T-cell (primary cell): ENCODE measurements around the gene FAM184B. TPM values are rescaled to one million over a fixed set of nuclear protein-coding genes. Genes with fewer than 3 reads are reported as not detected.

Experiments used
- ATAC-seq, 4 experiments: fragments of 200-7000 bp in 3 of 4; fragments of 150-1000 bp in 1 of 4; cut with Tn5 transposase; replicated peaks in 1 of 4; 1 replicate in 3 of 4; 2 replicates in 1 of 4; pipeline ENCODE4 v1.10.0; 2021; ENCODE audit warnings: moderate library complexity in 3 of 4, mild to moderate bottlenecking in 2 of 4, moderate number of reproducible peaks in 1 of 4
- CTCF ChIA-PET, 2 donors: fragments of 300-600 bp; sonication (Branson Sonifier 250); formaldehyde crosslinking; loops; one replicate each; lab custom pipeline; 2022; ENCODE audit warnings: antibody characterized with exemption in 2 of 2; lab: Charles Lee
- POLR2A ChIA-PET, 2 donors: fragments of 300-600 bp; sonication (Branson Sonifier 250); formaldehyde crosslinking; loops; one replicate each; lab custom pipeline; 2022; ENCODE audit warnings: antibody characterized with exemption in 2 of 2; lab: Charles Lee
- DNase-seq, 35 experiments: peaks; one replicate each; pipeline versions ENCODE4 v3.0.0 to v3.0.0-alpha.2; 2013 to 2023
- H3K27ac ChIP-seq: one replicate; pipeline ENCODE4 v1.5.1; 2013; ENCODE audit warnings: low read length
- H3K27me3 ChIP-seq, 2 experiments: replicated peaks in 1 of 2; 1 replicate in 1 of 2; 2 replicates in 1 of 2; pipeline versions ENCODE4 v1.6.1 to v1.7.0; 2013; ENCODE audit warnings: low read length in 1 of 2, mixed read lengths in 1 of 2; ENCODE audit not compliant: control insufficient read depth in 2 of 2, insufficient read depth in 2 of 2; ENCODE audit errors: extremely low read depth in 1 of 2
- H3K36me3 ChIP-seq, 2 donors: 1 replicate in 1 of 2; 2 replicates in 1 of 2; pipeline versions ENCODE4 v1.6.1 to v1.7.0; 2013; ENCODE audit warnings: low read length in 1 of 2; ENCODE audit not compliant: control insufficient read depth in 2 of 2, insufficient read depth in 1 of 2; ENCODE audit errors: extremely low read depth in 1 of 2
- H3K4me1 ChIP-seq, 2 experiments: 1 replicate in 1 of 2; 2 replicates in 1 of 2; pipeline versions ENCODE4 v1.6.1 to v1.7.0; 2013; ENCODE audit warnings: low read length in 2 of 2, mixed read lengths in 1 of 2; ENCODE audit not compliant: insufficient read depth in 2 of 2, control insufficient read depth in 1 of 2; ENCODE audit errors: extremely low read depth in 1 of 2
- H3K4me3 ChIP-seq, 2 donors: 1 replicate in 1 of 2; 2 replicates in 1 of 2; pipeline versions ENCODE4 v1.5.1 to v1.7.0; 2013; ENCODE audit warnings: mild to moderate bottlenecking in 2 of 2, low read length in 1 of 2, moderate library complexity in 1 of 2; ENCODE audit not compliant: control insufficient read depth in 1 of 2; ENCODE audit errors: extremely low read depth in 1 of 2
- H3K9me3 ChIP-seq: 2 replicates; pipeline ENCODE4 v1.7.0; 2013
- H3K27ac Mint-ChIP-seq, 2 donors: one replicate each; pipeline ENCODE4 v1.8.0; 2020 to 2021; ENCODE audit warnings: mild to moderate bottlenecking in 2 of 2, mixed read lengths in 2 of 2
- H3K27me3 Mint-ChIP-seq, 2 donors: one replicate each; pipeline ENCODE4 v1.8.0; 2021 to 2022; ENCODE audit warnings: mixed read lengths in 2 of 2
- H3K36me3 Mint-ChIP-seq: one replicate; pipeline ENCODE4 v1.8.0; 2021; ENCODE audit warnings: mixed read lengths
- H3K4me1 Mint-ChIP-seq, 3 donors: one replicate each; pipeline ENCODE4 v1.8.0; 2020 to 2022; ENCODE audit warnings: mixed read lengths in 3 of 3, mild to moderate bottlenecking in 1 of 3
- H3K4me3 Mint-ChIP-seq, 3 donors: one replicate each; pipeline ENCODE4 v1.8.0; 2020 to 2022; ENCODE audit warnings: mild to moderate bottlenecking in 3 of 3, mixed read lengths in 3 of 3, moderate library complexity in 3 of 3
- H3K9me3 Mint-ChIP-seq, 3 donors: one replicate each; pipeline ENCODE4 v1.8.0; 2020 to 2022; ENCODE audit warnings: mixed read lengths in 3 of 3
- WGBS: methylation state at CpG from one replicate; pipeline ENCODE4 v1.1.5; 2013; ENCODE audit warnings: missing lambda C conversion rate; ENCODE audit not compliant: insufficient coverage; 5-methylcytosine and 5-hydroxymethylcytosine counted together
- total RNA-seq, 35 experiments: library from RNA in 6 of 35; stranded (reverse) in 6 of 35; fragments of 120-200 nt in 1 of 35; gene quantifications; one replicate each; pipeline versions ENCODE4 v1.2.1 to v1.2.4 and lab custom pipeline; 2013 to 2026

Gene FAM184B
- total RNA-seq, 5 donors from 2014 or later (not counting 1 experiment from before 2014, with no cell fraction given), result 0.03 to 0.09 (median 0.06) TPM; not detected in 2

DNA sequence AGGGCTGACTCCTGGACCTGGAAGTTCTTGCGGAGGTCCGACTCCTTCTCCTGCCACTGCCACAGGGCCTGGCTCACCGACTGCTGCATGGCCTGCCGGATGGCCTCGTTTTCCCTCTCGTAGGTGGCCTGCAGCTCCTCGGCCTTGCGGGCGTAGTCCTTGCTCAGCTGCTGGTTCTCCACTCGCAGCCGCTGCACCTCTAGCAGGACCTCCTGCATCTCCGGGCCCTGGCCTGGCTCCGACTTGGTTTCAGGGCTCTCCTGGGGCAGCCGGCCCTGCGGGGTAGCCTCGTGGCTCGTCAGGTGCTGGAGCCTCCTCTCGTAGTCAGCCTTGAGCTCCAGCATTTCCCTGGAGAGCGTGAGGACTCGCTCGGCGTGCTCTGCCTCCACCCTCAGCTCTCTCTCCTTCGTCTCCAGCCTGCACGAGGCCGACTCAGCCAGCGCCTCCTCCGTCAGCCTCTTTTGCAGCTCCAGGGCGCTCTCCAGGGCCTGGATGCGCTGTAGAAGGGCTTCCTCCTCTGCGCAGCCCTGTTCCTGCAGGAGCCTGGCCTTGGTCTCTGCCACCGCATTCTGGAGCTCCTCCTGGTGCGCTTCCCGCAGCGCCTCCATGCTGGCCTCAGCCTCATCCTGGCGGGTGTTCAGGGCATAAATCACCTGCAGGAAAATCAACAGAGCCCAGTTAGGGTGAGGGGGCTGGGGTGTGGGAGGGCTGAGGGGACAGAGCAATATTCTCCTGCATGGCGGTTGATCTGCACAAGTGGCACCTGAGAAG is 72.2 kb downstream of the FAM184B start:
- no peaks in the 10 kb centered on the region for H3K4me1 Mint-ChIP-seq
- no peaks in the 10 kb centered on the region for H3K36me3 Mint-ChIP-seq
- DNase-seq (no peak), ATAC-seq (no peak)
- WGBS, result 87% methylated on average over 33 of the region's 36 CpGs
- Histone ChIP-seq H3K4me1 (no peaks in the 10 kb centered on the region), H3K27ac (no peak overlapping the region), H3K4me3 (no peak overlapping the region), H3K27me3 (peaks cover 0 to 7% of the 10 kb centered on the region in 2 experiments), H3K9me3 (no peaks in the 10 kb centered on the region), H3K36me3 (no peaks in the 10 kb centered on the region)
- no peak overlapping the region for H3K27ac Mint-ChIP-seq
- H3K27me3 Mint-ChIP-seq, result peaks cover 5 to 9% of the 10 kb centered on the region in 2 donors
- POLR2A ChIA-PET, result no interaction called here
- no peak overlapping the region for H3K4me3 Mint-ChIP-seq
- CTCF ChIA-PET, result no interaction called here
- no peaks in the 10 kb centered on the region for H3K9me3 Mint-ChIP-seq

GRCh38 chr4:17707671-17708070 is 73.8 kb downstream of the FAM184B start:
- no peak overlapping the region for H3K27ac ChIP-seq
- Mint-ChIP-seq H3K27ac (no peak overlapping the region), H3K27me3 (peaks cover 5 to 9% of the 10 kb centered on the region in 2 donors), H3K9me3 (no peaks in the 10 kb centered on the region), H3K36me3 (no peaks in the 10 kb centered on the region), H3K4me3 (no peak overlapping the region), H3K4me1 (no peaks in the 10 kb centered on the region)
- H3K36me3 ChIP-seq, result no peaks in the 10 kb centered on the region
- ATAC-seq (no peak), DNase-seq (no peak)
- peaks cover 0 to 7% of the 10 kb centered on the region in 2 experiments for H3K27me3 ChIP-seq
- ChIA-PET CTCF (interaction anchor here in 1 of 2 donors (0.5 kb wide), 1 partner anchor 453 kb away, joined by 3 read pairs; no protein-coding TSS in a partner anchor), POLR2A (no interaction called here)
- H3K4me3 ChIP-seq, result no peak overlapping the region
- 80% methylated on average over 1 of the region's 2 CpGs for WGBS
- H3K4me1 ChIP-seq, result no peaks in the 10 kb centered on the region
- no peaks in the 10 kb centered on the region for H3K9me3 ChIP-seq

DNA sequence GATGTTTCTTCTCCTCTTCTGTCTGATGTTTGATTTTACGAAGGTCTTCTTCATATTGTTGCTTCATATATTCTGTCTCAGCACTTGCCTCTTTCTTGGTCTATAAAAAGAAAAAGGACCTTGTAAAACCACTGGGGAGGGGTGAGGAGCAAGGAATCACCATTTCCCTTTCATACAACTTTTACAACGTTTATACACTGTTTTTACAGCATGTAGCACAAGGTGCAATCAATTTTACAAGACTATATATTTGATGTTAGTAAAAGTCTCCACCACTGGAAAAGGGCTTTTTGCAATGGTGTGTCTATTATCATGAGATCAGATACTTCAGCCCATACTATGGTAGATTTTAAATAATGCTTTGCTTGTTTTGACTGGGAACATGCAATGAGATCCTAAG is 76.3 kb downstream of the FAM184B start:
- H3K27ac ChIP-seq, result no peak overlapping the region
- Mint-ChIP-seq H3K9me3 (no peaks in the 10 kb centered on the region), H3K27me3 (peaks cover 0 to 4% of the 10 kb centered on the region in 2 donors), H3K4me3 (no peak overlapping the region), H3K27ac (no peak overlapping the region), H3K4me1 (no peaks in the 10 kb centered on the region), H3K36me3 (no peaks in the 10 kb centered on the region)
- no peak for DNase-seq
- ChIA-PET CTCF (no interaction called here), POLR2A (no interaction called here)
- no peaks in the 10 kb centered on the region for H3K36me3 ChIP-seq
- H3K4me3 ChIP-seq, result no peak overlapping the region
- ATAC-seq, result no peak
- peaks cover 0 to 7% of the 10 kb centered on the region in 2 experiments for H3K27me3 ChIP-seq
- H3K9me3 ChIP-seq, result no peaks in the 10 kb centered on the region
- WGBS, result no CpG with 5 or more reads among the region's 2 CpGs
- no peaks in the 10 kb centered on the region for H3K4me1 ChIP-seq

GRCh38 chr4:17704020-17704650 is 77.3 kb downstream of the FAM184B start:
- no peak overlapping the region for H3K4me3 ChIP-seq
- Mint-ChIP-seq H3K27ac (no peak overlapping the region), H3K4me1 (no peaks in the 10 kb centered on the region), H3K9me3 (peaks cover 2 to 9% (median 5%) of the 10 kb centered on the region in 3 donors), H3K36me3 (no peaks in the 10 kb centered on the region), H3K27me3 (no peaks in the 10 kb centered on the region), H3K4me3 (no peak overlapping the region)
- H3K27ac ChIP-seq, result no peak overlapping the region
- WGBS, result 88% methylated on average over 1 of the region's 6 CpGs
- no peaks in the 10 kb centered on the region for H3K9me3 ChIP-seq
- no peaks in the 10 kb centered on the region for H3K36me3 ChIP-seq
- no peak for DNase-seq
- POLR2A ChIA-PET, result no interaction called here
- peaks cover 0 to under 1% of the 10 kb centered on the region in 2 experiments for H3K27me3 ChIP-seq
- no peak for ATAC-seq
- CTCF ChIA-PET, result no interaction called here
- H3K4me1 ChIP-seq, result no peaks in the 10 kb centered on the region

- no peak overlapping the region for H3K4me3 Mint-ChIP-seq
- H3K27me3 ChIP-seq, result no peaks in the 10 kb centered on the region
- no peaks in the 10 kb centered on the region for H3K4me1 Mint-ChIP-seq
- H3K36me3 Mint-ChIP-seq, result no peaks in the 10 kb centered on the region
- H3K4me1 ChIP-seq, result no peaks in the 10 kb centered on the region
- 100% methylated on average over 4 of the region's 5 CpGs for WGBS
- no peak for ATAC-seq
- DNase-seq, result no peak
- H3K27ac Mint-ChIP-seq, result no peak overlapping the region
- CTCF ChIA-PET, result no interaction called here
- H3K36me3 ChIP-seq, result no peaks in the 10 kb centered on the region
- POLR2A ChIA-PET, result no interaction called here
- H3K27me3 Mint-ChIP-seq, result no peaks in the 10 kb centered on the region
- H3K27ac ChIP-seq, result no peak overlapping the region
- no peak overlapping the region for H3K4me3 ChIP-seq
- H3K9me3 Mint-ChIP-seq, result peaks cover 8 to 16% (median 8%) of the 10 kb centered on the region in 3 donors
- no peaks in the 10 kb centered on the region for H3K9me3 ChIP-seq
Observed at GRCh38 chr4:17702641-17703040, 78.8 kb downstream of the FAM184B start.

DNA sequence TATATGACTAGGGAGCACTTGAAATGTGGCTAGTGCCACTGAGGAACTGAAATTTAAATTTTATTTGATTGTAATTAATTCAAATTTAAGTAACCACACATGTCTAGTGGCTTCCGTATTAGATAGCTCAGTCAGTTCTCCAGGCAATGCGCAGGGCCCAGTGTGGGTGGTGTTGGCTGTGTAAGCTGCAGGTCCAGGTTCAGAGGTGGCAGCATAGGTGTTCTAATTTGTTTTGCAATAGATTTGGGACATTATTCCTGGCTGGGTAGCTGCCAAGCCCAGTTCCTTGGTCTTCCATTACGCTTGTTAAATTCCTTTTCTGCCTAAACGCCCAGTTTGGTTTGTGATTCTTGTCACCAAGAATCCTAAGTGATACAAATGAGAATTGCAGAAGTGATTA is 79.5 kb downstream of the FAM184B start:
- no peaks in the 10 kb centered on the region for H3K36me3 Mint-ChIP-seq
- H3K9me3 ChIP-seq, result no peaks in the 10 kb centered on the region
- POLR2A ChIA-PET, result no interaction called here
- no peak overlapping the region for H3K4me3 Mint-ChIP-seq
- H3K36me3 ChIP-seq, result no peaks in the 10 kb centered on the region
- H3K27ac ChIP-seq, result no peak overlapping the region
- H3K27ac Mint-ChIP-seq, result no peak overlapping the region
- DNase-seq (no peak), ATAC-seq (no peak)
- WGBS, result 88% methylated on average over 1 of the region's 4 CpGs
- no peak overlapping the region for H3K4me3 ChIP-seq
- H3K27me3 ChIP-seq, result no peaks in the 10 kb centered on the region
- no peaks in the 10 kb centered on the region for H3K27me3 Mint-ChIP-seq
- CTCF ChIA-PET, result no interaction called here
- H3K9me3 Mint-ChIP-seq, result peaks cover 8 to 16% (median 8%) of the 10 kb centered on the region in 3 donors
- no peaks in the 10 kb centered on the region for H3K4me1 Mint-ChIP-seq
- H3K4me1 ChIP-seq, result no peaks in the 10 kb centered on the region
